Left renal cortex interstitium (tissue), 4 donors: ENCODE measurements around the gene SIGLEC1. TPM values are rescaled to one million over a fixed set of nuclear protein-coding genes. Genes with fewer than 3 reads are reported as not detected.

Experiments used
- DNase-seq, 4 donors: peaks; one replicate each; pipeline ENCODE4 v3.0.0-alpha.2; 2013; ENCODE audit warnings: low read depth in 4 of 4, low spot score in 2 of 4, missing footprints in 1 of 4
- polyA plus RNA-seq, 4 donors: library from polyadenylated mRNA; unstranded; fragments of 120-200 nt; gene quantifications; one replicate each; pipeline ENCODE4 v1.2.1, GENCODE V29; 2013; ENCODE audit not compliant: insufficient read length in 4 of 4

SIGLEC1 gene
- polyA plus RNA-seq, 4 donors, result 0.58 to 1.2 (median 0.93) TPM

DNA sequence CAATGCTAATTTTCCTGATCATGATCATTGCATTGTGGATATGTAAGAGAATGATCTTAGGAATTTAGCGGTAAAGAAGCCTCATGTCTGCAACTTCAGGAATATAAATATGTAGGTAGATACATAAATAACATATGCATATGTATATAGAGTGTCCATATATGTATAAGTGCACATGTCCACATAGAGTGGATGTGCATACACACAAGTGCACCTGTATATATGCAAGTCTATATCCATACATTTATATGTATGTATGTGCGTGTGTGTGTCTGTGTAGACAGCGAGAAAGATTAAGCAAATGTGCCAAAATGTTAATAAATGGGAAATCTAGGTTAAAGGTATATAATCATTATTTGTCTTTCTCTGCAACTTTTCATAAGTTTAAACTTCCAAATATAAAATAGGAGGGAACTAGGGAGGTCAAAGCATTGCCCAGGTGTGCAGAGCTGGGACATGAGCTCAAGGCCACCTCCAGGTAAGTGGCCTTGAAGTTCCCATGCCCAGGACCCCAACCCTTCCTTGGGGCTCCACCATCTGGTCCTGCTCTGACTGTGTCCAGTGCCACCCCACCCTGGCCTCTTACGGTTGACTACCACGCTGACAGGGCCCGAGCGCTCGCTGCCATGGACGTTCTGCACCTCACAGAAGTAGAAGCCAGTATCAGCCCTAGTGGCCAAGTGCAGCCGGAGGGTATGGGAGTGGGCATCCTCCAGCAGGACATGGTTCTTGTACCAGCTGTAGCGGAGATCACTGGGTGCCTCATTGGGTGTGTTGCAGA lies 9.6 kb downstream of the SIGLEC1 start:
- DNase-seq, result no peak

DNA sequence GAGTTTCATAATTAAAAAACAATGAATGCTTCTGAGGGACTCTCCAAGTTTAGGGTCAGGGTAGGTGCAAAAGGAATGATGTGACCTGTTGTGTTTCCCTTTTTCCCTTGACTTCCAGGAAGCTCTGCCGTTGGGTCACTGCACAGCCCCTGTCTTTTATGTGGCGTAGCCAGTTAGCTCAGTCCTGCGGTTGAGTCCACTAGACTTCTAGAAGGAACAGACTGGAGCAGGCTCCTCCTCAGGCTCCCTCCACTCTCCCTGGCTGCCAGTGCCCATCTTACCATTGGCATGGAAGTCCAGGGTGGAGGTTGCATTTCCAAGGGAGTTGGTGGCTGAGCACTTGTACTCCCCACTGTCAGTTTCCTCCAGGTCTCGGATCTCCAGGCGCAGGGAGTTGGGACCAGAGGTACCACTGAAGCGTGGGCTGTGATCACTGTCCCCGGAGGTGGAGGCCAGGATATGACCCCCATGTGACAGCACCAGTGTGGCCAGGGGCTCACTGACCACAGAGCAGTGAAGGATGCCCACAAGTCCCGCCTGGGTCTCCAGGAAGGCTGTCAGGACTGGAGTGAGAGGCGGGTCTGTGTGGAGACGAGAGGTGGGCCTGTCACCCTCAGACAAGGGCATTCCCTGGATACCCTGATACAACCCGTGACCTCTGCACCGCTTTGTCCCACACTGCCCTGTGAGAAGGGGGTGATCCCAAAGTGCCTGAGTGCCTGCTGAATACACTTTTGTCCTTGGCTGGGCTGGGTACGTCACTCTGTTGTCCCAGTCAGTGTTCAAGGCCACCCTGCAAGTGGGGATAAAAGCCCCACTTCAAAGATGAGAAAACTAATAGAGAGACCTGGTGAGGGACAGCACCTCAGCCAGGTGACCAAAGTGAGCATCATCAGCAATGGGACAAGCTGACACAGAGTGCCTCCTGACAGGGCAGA lies 11.1 kb downstream of the SIGLEC1 start:
- no peak for DNase-seq

DNA sequence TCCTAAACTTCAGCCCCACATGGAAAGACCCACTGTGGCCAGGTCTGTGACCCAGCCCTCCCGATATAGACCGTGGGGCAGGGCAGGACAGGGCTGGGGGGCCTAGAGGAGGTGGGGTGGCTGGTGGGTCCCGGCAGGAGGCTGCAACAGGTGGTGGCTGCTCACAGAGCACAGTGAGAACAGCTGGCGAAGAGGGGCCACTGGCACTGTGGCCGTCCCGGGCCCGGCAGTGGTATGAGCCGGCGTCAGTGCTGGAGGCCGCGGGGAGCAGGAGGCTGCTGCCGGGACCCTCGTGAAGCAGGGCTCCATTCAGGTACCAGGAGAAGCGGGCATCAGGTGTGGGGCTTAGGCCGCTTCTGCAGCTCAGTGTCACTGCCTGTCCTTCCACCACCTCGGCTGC lies 13.4 kb downstream of the SIGLEC1 start:
- DNase-seq, result no peak

DNA sequence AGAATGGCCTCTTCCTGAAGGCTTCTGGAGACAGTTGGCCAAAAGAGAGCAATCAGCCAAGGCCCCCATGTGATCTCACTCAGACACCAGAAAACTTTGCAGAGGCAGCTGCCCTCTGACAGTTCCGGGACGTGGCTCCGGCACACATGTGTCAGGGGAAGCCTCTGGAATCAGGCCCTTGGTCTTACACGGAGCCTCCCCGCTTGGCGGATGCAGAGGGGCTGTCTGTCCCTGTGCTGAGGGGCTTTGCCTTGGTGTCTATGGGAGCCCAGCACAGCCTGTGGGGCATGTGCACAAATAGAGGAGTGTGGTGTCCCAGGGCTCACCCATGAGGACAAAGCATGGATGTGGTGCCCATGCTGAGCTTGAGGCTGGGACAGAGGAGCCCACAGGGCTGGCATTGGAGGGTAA lies 13.8 kb downstream of the SIGLEC1 start:
- no peak for DNase-seq

DNA sequence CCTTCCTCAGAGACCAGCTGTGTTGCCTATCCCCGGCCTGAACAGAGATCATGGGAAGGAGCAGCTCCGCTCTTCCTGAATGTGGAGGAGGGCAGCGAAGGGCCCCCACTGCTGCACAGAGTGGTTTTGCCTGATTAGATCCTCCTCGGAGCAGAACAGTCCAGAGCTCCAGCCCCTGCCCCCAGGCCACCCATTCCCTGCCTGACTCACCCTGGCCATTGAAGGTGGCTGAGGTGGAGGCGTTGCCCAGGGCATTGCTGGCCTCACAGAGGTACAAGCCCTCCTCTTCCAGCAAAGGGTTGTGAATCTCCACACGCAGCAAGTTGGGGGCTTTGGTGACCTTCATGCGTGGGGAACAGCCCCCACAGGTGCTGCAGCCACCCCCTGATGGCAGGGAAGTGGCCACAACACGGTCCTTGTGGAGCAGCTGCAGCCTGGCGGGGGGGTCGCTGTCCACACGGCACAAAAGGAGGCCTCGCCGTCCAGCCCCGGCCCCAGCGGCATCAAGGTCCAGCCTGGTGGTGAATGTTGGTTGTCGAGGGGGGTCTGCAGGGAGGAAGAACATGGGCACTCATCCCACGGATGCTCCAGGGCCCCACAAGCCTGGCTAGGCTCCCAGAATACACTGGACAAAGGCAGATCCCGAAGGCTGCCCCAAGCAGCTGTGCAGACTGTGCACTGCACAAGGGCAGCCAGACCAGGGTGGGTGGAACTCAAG lies 14.7 kb downstream of the SIGLEC1 start:
- DNase-seq, result no peak

DNA sequence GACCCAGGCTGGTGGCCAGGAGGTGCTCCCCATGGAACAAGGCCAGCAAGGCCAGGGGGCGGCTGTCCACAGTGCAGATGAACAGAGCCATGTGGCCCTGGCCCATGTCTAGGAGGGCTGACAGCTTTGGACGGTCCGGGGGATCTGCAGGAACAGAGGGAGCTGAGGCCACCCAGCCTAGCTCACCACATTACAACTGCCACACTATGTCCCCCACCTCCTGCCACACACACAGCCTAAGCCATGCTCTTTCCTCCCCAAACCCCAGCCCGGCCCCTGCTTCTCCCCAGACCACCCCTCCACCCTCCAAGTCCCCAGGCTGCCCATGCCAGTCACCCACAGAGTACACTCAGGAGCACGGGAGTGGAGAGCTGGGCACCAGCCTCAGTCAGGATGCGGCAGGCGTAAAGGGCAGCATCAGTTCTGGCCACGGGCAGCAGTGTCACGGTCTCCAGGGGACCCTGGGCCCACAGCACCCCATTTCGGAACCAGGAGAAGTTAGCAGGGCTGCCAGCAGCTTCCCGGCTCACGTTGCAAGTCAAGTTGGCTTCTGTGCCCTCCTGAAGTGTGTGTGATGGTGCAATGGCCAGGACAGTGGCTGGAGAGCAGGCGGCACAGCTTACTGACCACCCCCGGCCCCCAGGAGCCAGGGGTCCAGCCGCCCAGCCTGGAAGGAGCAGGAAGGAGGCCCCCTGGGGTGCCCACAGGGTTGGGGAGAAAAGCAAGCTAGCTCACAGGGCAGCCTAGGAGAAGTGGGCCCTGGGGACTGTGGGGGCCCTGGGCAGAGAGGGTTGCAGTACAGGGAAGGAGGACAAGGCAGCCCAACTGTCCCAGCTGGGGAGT lies 15.4 kb downstream of the SIGLEC1 start:
- no peak for DNase-seq

DNA sequence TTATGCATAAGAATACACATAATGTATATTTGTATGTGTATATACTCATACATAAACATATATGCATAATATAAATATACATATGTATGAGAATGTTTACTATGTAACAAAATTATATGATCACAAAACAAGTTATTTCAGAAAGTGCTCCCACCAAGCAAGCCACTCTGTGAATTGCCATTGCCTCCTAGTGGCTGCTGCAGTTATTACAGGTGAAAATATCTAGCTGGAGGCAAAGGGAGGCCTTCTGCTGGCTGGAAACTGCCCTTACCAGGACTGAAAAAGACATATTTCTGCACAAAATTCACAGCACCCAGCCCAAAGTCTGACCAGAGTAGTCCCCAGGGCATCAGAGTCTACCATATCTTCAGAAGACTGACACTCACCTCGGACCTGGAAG lies 16.2 kb downstream of the SIGLEC1 start:
- DNase-seq, result no peak

DNA sequence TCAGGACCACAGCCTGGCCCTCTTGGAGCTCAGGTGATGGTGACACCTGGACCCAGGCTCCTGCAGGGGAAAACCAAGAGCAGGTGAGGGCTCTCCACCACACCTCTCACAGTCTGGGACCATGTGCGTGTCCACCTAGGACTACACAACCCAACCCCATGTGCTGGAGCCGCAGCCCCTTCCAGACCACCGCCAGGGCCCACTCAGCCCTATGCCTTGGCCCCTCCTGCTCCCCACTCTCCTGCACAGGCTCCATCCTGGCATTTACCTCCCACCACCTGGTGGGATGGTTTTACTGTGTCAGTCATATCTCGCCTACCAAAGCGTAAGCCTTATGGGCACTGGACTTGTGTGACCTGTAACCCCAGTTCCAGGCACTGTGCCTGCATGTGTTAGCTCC lies 17.5 kb downstream of the SIGLEC1 start:
- no peak for DNase-seq

DNA sequence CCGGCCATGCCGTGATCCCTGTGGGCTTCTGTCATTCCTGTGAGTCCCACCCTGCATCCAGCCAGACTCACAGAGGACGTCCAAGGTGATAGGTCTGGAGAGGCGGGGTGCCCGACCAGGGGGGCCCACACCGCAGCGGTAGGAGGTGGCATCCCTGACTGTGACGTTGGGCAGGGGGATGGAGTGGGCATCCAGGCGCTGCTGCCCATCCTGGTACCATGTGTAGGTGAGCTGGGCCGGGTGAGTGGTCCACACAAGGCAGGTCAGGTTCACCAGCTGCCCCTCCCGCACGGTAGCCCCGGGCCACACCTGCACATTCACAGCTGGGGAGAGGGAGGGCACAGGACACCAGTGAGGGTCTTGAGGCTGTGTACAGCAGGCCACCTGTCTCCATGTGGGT lies 19.0 kb downstream of the SIGLEC1 start:
- DNase-seq, result no peak

DNA sequence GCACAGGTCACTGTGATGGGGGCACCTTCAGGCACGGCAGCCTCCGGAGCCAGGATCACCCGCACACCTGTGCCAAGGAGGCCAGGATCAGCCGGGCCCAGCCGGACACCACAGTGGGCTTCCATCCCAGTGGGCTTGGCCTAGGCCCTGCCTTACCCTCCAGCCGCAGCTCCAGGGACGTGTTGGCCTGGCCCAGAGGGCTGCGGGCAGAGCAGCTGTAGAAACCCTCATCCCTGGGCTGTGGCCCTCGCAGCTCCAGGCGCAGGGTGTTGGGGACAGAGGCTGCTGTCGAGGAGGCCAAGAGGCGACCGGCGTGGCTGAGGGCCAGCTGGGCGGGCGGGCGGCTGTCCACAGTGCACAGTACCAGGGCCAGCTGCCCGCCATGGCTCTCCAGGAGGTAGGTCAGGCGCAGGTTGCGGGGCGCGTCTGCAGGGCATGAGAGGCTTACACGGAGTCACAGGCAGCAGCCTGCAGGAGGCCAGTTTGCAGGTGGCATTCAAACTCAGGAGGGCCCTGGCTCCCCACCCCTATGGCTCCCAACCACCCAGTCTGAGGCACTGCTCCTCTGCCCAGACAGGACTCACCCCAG lies 19.6 kb downstream of the SIGLEC1 start:
- DNase-seq, result no peak

DNA sequence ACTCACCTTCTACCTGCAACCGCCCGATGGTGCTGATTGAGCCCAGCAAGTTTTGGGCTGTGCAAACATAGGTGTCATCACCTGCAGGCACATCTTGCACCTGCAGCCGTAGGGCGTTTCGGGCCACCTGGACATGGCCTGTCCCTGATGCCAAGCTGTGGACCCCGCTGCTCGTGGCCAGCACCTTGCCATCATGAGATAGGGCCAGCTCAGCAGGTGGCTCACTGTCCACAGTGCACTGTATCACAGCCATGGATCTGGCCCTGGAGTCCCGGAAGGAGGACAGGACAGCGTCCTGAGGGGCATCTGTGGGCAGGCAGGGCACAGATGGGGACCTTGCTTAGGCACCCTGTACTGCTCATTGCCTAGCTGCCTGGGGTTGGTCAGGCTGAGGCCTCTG lies 20.5 kb downstream of the SIGLEC1 start:
- no peak for DNase-seq

DNA sequence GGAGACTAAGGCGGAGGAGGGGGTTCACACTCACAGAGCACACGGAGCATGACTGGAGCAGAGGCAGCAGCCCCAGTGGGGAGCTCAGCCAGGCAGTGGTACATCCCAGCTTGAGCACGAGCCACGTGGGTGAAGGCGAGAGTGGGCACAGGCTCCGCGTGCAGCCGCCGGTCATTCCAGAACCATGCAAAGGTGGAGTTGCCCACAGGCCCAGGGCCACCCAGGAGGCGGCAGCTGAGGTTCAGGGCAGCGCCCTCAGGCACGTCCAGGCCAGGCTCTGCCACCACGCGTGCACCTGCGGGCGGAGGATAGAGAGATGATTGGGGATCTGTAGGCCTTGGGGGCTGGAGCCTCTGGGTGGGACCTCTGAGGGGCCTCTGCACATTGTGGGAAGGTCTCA lies 21.1 kb downstream of the SIGLEC1 start:
- DNase-seq, result no peak

DNA sequence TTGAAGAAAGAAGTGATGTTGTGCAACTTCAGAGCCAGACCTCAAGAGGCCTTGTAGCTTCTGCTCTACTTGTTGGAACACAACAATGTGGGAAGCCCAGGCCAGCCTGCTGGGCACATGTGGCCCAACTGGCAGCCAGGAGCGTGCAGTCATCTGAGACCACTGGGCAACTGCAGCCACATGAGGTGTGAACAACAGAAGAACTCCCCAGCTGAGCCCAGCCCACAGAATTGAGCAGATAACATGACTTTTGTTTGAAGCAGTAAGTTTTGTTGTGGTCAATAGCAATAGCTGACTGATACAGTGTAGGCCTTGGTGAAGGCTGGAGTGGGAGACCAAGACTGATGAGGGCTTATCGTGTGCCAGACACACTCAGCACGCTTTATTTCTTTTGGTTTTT lies 22.0 kb downstream of the SIGLEC1 start:
- DNase-seq, result no peak

DNA sequence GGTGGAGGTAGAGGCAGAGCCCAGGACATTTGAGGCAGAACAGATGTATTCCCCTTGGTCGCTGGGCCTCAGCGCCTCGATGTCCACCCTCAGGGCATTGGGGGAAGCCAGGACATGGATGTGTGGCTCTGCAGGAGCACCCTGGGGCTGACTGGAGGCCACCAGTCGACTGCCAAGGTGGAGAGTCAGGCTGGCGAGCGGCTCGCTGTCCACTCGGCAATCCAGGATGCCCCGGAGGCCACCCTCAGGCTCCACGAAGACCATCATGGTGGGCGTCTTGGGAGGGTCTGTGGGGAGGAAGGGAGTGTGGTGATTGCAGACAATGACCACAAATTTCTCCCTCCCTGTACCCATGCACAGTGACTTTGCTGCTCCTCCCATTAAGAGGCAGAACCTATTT lies 22.4 kb downstream of the SIGLEC1 start:
- DNase-seq, result no peak

DNA sequence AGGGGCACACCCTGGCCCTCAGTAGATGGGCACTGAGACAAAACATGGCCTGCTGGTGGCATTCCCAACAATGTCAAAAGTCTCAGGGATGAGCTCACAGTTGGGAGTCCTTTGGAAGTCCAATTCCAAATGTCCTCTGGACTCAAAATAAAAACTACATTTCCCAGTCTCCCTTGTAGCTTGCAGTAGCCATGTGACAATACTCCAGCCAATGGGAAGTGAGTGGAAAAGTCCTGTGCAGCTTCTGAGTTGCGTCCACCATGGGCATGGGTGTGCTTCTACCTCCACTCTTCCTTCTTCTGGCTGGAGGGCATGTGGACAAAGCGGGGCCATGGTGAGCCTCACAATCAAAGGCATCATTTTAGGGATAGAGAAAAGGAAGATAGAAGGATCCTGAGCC lies 24.7 kb downstream of the SIGLEC1 start:
- DNase-seq, result no peak

DNA sequence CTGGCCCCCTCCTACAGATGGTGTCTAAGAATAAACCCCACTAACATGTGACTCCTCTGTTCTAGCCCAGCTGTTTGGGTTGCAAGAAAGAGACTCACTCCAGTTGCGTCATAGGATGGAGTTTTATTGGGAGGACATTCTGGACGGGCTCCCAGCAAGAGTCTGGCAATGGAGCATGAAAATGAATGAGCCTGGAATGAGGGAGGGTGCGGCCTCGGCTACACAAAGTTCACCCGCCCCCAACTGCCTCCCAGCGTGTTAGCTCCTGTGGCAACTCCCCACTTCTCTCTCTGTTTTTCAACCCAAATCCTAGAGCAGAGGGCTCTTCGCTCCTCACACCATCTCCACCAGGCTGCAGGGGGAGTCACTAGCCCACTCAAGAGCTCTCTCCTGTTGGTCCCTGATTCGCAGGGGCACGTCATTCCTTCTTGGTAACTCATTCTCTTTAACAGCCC lies 25.5 kb downstream of the SIGLEC1 start:
- DNase-seq, result peak in 2 of 4 donors; percentile 77 to 80

DNA sequence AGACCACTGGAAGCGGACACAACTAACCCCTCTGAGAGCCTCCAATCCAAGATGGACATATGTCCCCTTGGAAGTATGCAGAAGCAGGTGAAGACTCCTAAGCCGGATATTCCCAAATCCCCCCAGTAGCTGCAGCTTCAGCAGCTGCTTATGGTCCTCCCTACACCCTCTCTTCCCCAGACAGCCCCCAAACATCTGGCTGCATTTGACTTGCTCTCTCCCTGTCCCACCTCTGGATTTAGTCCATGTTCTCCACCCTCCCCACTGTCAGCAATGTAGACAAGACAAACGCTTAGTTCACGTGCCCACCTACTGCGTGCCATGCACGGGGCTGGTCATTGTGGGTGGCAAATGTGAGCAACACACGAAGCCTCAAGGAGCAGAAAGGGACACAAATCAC lies 26.0 kb downstream of the SIGLEC1 start:
- no peak for DNase-seq

DNA sequence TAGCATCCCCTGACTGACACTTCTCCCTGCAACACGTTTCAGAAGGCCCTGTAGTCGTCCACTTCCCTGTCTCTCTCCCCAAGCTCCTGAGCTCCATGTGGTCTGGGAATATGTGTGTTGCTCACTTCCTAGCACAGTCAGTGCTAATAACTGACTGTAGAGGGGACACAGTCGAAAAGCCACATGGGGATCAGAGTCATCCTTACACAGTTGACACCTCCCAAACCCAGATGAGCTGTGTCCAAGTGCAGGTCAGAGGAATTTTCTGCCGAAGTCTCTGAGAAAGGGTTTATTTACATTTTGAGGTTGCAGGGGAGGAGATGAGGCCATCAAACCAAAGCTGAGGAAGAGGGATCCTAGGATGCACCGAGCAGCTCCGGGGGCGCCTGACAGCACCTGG lies 27.1 kb downstream of the SIGLEC1 start:
- no peak for DNase-seq

DNA sequence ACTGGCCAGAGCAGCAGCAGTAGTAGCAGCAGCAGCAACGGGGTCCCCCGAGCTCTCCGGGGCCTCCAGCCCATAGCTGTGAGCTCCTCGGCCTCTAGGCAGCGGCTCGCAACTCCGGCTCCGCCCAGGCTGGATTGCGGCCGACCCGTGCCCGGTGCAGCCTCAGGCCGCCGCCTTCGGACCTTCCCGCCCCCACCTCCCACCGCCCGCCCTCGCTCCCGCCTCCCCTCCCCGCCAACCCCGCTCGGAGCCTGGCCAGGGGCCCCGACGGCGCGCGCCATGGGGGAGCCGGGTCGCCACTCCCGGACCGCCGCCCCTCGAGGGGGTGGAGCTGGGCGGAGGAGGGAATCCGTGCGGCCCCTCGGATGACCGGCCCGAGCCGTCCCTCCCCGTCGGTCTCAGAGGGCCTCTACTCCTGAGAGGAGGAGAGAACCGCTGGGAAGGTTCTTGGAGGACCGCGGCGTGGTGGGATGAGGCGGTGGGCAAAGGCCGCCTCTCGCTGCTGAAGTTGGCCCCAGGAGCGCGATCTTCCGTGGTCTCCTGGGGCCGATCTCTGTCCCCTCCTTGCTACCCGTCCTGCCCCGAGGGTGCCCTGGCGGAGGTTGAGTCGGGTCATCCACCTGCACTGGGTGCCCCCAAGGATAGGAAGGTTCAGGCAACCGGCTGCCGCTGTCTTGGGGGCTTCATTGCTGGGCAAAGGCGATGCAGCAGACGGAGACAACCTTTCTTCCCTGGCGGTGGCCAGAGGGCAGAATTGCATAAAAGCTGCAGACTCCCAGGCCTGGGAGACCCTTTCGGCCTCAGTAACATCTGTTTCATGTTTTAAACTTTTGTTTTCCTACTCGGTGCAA lies 30.2 kb downstream of the SIGLEC1 start, which contains the start of gene ADAM33:
Gene ADAM33 (minus strand): TSS at position 80 of the 851 bp plus-strand sequence. CDS start 6 bp downstream, at position 74.
- no peak for DNase-seq
